Prostate gland (tissue), 2 donors: ENCODE measurements around the gene OR2A1. TPM values are rescaled to one million over a fixed set of nuclear protein-coding genes. Genes with fewer than 3 reads are reported as not detected.
"Not testable (repeated sequence)": the region's sequence is repeated elsewhere in the genome, so short reads cannot be mapped to it uniquely, and the experiment has no call there.

Source experiments
- DNase-seq: peaks from one replicate; pipeline ENCODE4 v3.0.0-alpha.2; 2019; ENCODE audit warnings: low spot score
- H3K27ac ChIP-seq, 2 donors: fragments of 200-600 bp; sonication (generic); 2 replicates each; pipeline ENCODE4 v1.5.1; 2017 to 2019
- H3K27me3 ChIP-seq: fragments of 200-600 bp; sonication (generic); replicated peaks from 2 replicates; pipeline ENCODE4 v1.5.1; 2019; ENCODE audit not compliant: insufficient read depth
- H3K36me3 ChIP-seq, 2 donors: fragments of 200-600 bp; sonication (generic); 1 replicate in 1 of 2; 2 replicates in 1 of 2; pipeline versions ENCODE4 v1.5.1 to v1.8.1; 2017 to 2019
- H3K4me1 ChIP-seq: fragments of 200-600 bp; sonication (generic); replicated peaks from 2 replicates; pipeline ENCODE4 v1.5.1; 2019
- H3K4me3 ChIP-seq, 2 donors: fragments of 200-600 bp; sonication (generic); 2 replicates each; pipeline ENCODE4 v1.5.1; 2017 to 2019
- H3K9me3 ChIP-seq: fragments of 200-600 bp; sonication (generic); 2 replicates; pipeline ENCODE4 v1.5.1; 2017
- WGBS: methylation state at CpG from one replicate; pipeline ENCODE4 v1.1.5; 2018; 5-methylcytosine and 5-hydroxymethylcytosine counted together
- intact Hi-C: fragments of 100-400 bp; cut with DNase I; formaldehyde crosslinking; loops from one replicate; pipeline ENCODE4 v1.14.2; 2022
- total RNA-seq, 2 donors: library from RNA; depleted of rRNA; stranded (reverse); fragments of >200 nt; gene quantifications; one replicate each; pipeline ENCODE4 v1.1.0, GENCODE V29; 2016

Gene OR2A1
- total RNA-seq, 2 donors from 2014 or later = not detected

DNA sequence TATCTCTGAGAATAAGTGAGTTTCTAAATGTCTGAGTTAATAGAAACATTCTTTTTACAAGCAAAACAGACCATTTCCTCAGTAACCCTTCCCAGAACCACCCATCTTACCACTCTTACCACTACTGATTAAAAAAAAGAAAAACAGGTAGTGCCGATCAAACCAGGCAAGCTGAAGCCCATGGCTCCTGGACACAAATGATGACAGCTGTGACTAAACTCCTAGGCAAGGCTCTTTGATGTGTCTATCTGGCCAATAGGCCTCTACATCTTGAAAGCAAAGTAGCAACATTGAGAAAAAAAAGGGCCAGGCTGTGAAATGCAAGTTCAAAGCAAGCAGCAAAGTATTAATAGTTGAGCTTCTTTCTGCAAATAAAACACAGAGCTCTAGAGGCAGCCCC, 36.4 kb downstream of the OR2A1 start:
- H3K27ac ChIP-seq, H3K36me3 ChIP-seq, intact Hi-C loops, H3K4me3 ChIP-seq, H3K9me3 ChIP-seq, DNase-seq, H3K27me3 ChIP-seq, H3K4me1 ChIP-seq: not testable (repeated sequence)
- WGBS = no CpG with 5 or more reads among the region's 1 CpG

DNA sequence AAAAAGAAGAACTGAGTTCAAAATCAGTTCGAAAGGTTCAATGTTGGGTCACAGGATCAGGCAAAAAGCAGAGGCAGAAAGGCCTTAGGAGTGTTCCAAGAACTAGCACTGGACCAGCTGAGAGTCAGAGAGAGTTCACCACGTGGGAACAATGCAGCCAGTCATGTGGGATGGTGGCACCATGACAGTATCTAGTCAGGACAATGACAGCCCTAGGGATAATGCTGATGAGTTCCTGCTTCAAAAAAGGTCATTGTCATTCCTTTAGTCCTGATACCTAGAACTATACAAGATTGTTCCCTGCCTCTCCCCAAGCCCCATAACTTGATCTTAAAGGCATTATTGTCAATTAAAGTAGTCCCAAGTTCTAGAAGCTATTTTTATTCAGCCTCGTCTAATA, 39.4 kb downstream of the OR2A1 start:
- H3K4me1 ChIP-seq, H3K27ac ChIP-seq, H3K27me3 ChIP-seq, H3K36me3 ChIP-seq, H3K9me3 ChIP-seq, H3K4me3 ChIP-seq, intact Hi-C loops, DNase-seq: not testable (repeated sequence)
- WGBS = 51% methylated on average over 2 of the region's 3 CpGs

DNA sequence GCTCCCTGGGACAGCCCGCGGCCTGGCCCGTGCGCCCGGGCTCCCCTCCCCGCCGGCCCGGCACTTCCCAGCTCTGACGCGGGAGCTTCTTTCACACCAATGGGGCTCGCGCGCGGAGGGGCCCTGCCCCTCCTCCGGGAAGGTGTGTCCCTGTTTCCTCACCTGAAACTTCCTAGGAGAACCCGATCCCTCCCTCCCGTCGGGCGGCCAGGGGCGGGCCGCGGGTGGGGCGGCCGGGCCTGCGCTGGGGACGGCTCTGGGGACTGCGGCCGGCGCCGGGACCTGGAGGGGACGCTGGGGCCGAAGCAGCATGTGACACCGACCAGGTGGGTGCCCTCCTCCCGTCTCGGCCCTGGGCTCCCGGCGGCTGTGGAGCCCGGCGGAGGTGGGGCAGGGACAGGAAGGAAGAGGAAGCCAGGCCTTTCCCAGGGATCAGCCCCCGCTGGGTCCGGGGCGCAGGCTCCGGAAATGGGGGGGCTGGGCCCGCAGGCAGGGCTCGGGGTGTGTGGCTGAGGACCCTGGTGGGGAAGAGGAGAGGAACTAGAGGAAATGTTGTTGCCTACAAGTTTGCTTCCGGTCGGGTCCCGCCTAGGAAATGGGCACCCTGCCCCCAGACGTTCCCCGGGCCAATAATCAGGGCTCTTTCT, 43.1 kb downstream of the OR2A1 start, which contains the start of gene ARHGEF5:
ARHGEF5 (plus strand) TSS at position 227 of the 647 bp plus-strand sequence. CDS start 7,268 bp downstream, outside the sequence.
- H3K4me1 ChIP-seq, H3K9me3 ChIP-seq, DNase-seq, H3K27ac ChIP-seq, H3K4me3 ChIP-seq, H3K36me3 ChIP-seq, H3K27me3 ChIP-seq, intact Hi-C loops: not testable (repeated sequence)
- no CpG with 5 or more reads among the region's 50 CpGs for WGBS

- H3K4me1 ChIP-seq, H3K36me3 ChIP-seq, H3K27ac ChIP-seq, DNase-seq, intact Hi-C loops, H3K27me3 ChIP-seq, H3K9me3 ChIP-seq, H3K4me3 ChIP-seq: not testable (repeated sequence)
- WGBS = no CpG with 5 or more reads among the region's 6 CpGs
Observed at GRCh38 chr7:144356185-144356584, 44.0 kb downstream of the OR2A1 start.

- DNase-seq, H3K4me3 ChIP-seq, H3K27me3 ChIP-seq, H3K27ac ChIP-seq, H3K9me3 ChIP-seq, H3K4me1 ChIP-seq, H3K36me3 ChIP-seq, intact Hi-C loops: not testable (repeated sequence)
- WGBS = no CpG with 5 or more reads among the region's 11 CpGs
Observed at GRCh38 chr7:144356860-144357259, 44.6 kb downstream of the OR2A1 start.

DNA sequence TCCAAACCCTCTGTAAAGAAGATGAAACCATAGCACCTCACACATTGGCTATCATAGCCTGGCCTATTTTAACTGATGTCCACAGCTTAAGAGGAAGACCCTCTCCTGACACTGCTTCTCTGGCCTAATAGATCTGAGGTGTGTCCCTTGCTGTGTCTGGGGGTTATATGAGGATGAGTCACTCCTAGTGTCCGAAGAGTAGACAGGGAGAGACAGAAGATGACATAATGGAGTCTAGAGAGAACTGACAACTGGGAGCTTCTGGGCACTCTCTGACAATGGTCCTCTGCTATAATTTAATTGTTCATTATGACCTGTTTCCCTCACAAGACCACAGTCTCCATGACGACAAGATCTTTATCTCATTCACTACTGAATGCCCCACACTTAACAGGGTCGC, 49.8 kb downstream of the OR2A1 start:
- not testable (repeated sequence) for H3K27ac ChIP-seq, H3K9me3 ChIP-seq
- no CpG with 5 or more reads among the region's 3 CpGs for WGBS

DNA sequence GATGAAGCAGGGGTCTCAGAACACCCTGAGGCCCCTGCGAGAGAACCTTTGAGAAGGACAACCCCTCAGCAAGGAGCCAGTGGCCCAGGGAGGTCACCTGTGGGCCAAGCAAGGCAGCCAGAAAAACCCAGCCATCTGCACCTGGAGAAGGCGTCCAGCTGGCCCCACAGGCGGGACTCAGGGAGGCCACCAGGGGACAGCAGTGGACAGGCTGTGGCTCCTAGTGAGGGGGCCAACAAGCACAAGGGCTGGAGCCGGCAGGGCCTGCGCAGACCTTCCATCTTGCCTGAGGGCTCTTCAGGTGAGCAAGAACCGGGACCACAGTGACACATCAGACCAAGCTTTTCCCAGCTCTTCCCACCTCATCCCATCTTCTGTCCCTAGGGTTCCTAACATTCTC, 53.3 kb downstream of the OR2A1 start:
- H3K27me3 ChIP-seq, H3K27ac ChIP-seq, H3K4me3 ChIP-seq, H3K36me3 ChIP-seq, intact Hi-C loops, H3K4me1 ChIP-seq, H3K9me3 ChIP-seq, DNase-seq: not testable (repeated sequence)
- WGBS = no CpG with 5 or more reads among the region's 6 CpGs

More for the DNA sequence above, 49.8 kb downstream of the OR2A1 start:
- DNase-seq, H3K27me3 ChIP-seq, H3K36me3 ChIP-seq, H3K4me3 ChIP-seq, intact Hi-C loops, H3K4me1 ChIP-seq: not testable (repeated sequence)

DNA sequence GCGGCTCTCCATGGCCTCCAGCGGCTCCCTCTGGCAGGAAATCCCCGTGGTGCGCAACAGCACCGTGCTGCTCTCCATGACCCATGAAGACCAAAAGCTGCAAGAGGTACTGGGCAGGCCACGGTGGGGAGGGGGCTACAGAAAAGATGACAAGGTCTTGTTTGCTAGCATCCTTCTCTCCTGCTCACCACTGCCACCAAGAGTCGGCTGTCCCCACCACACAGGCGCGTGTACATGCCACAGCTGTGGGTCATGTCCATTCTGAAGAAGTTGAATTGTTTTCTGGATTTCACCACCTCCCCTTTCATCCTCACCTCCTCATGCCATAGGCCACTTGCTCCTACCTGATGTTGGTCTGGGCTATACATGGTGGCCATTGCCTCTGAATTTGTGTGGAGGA, 55.0 kb downstream of the OR2A1 start:
- WGBS = no CpG with 5 or more reads among the region's 9 CpGs
- H3K9me3 ChIP-seq, intact Hi-C loops, H3K36me3 ChIP-seq, H3K27ac ChIP-seq, H3K27me3 ChIP-seq, DNase-seq, H3K4me3 ChIP-seq, H3K4me1 ChIP-seq: not testable (repeated sequence)

GRCh38 chr7:144369221-144369620, 57.0 kb downstream of the OR2A1 start:
- H3K36me3 ChIP-seq, H3K4me1 ChIP-seq, H3K27ac ChIP-seq, H3K9me3 ChIP-seq, H3K27me3 ChIP-seq, DNase-seq, H3K4me3 ChIP-seq, intact Hi-C loops: not testable (repeated sequence)
- no CpG with 5 or more reads among the region's 7 CpGs for WGBS

Other genes starting within 250 kb of the OR2A1 start
- gene OR2A25, start 242.6 kb upstream of the OR2A1 start, total RNA-seq = not detected
- not detected for gene OR2A12, start 226.1 kb upstream of the OR2A1 start, total RNA-seq
- not detected for gene OR2A2, start 202.8 kb upstream of the OR2A1 start, total RNA-seq
- not detected for gene OR2A14, start 189.2 kb upstream of the OR2A1 start, total RNA-seq
- gene CTAGE4, start 129.0 kb upstream of the OR2A1 start, total RNA-seq = 1 to 10 TPM; 1.4 to 2.0 TPM
- gene ARHGEF35, start 116.6 kb upstream of the OR2A1 start, total RNA-seq = 1 to 10 TPM; 7.8 to 9.7 TPM
- gene OR2A42, start 72.8 kb upstream of the OR2A1 start, total RNA-seq = not detected
- gene OR2A7, start 47.6 kb upstream of the OR2A1 start, total RNA-seq = 10 to 100 TPM in 1 of 2 donors, 1 to 10 TPM in 1; 5.3 to 10.7 TPM
- 1 to 10 TPM; 1.5 to 6.3 TPM for gene CTAGE8, start 43.1 kb upstream of the OR2A1 start, total RNA-seq
- 10 to 100 TPM; 22.7 to 29.0 TPM for gene ARHGEF5, start 43.0 kb downstream of the OR2A1 start, total RNA-seq
- not detected for gene NOBOX, start 91.3 kb downstream of the OR2A1 start, total RNA-seq